ENCODE measurements around the gene FH. TPM values are rescaled to one million over a fixed set of nuclear protein-coding genes. Genes with fewer than 3 reads are reported as not detected.

The FH gene
- total and polyA plus RNA-seq, 2 of the 13 experiments (the other 11 are each of a cell fraction or from before 2014, with no cell fraction given), result 39.2 to 152 TPM

GRCh38 chr1:241551759-241552638 is 32.4 kb upstream of the FH start:
- ChIA-PET POLR2A (no interaction called here), CTCF (ENCODE audit: low intra/inter-chr PET ratio, low total read pairs) (no interaction called here)
- no peak overlapping the region for H2AFZ ChIP-seq (ENCODE audit: low read length)
- no TSS peak for BruUV-seq (replicated peaks)
- H3K9me3 ChIP-seq (ENCODE audit: low read length), result no peaks in the 10 kb centered on the region
- intact Hi-C loops (cut with micrococcal nuclease; ENCODE audit: unreplicated experiment), result no loop called here
- no peaks in the 10 kb centered on the region for H3K36me3 ChIP-seq (replicated peaks in 1 of 2; ENCODE audit: control insufficient read depth in 1 of 2, insufficient read depth in 2 of 2, low read length in 2 of 2)
- FAIRE-seq (no peak), ATAC-seq (no peak), DNase-seq (ENCODE audit: low spot score) (no peak)
- H3K27ac ChIP-seq (ENCODE audit: extremely low read length, insufficient read depth, low read length), result no peak overlapping the region
- H3K27me3 ChIP-seq (ENCODE audit: control insufficient read depth in 1 of 2, insufficient read depth in 2 of 2, low read length in 2 of 2), result no peaks in the 10 kb centered on the region
- TF ChIP-seq TARDBP (CRISPR knock-in tag; IDR thresholded peaks at IDR 0.05), result no peak
- no peak for TF ChIP-seq ZNF30 (CRISPR knock-in tag; IDR thresholded peaks at IDR 0.05)
- in situ Hi-C loops (cut with HindIII; ENCODE audit: extremely low pct_ligation_motif_present, low pct_unique_long_range_greater_than_20kb), result no loop called here
- no peak overlapping the region for H3K9ac ChIP-seq (ENCODE audit: insufficient read depth, low read depth, low read length)
- no peaks in the 10 kb centered on the region for H4K20me1 ChIP-seq (ENCODE audit: insufficient read depth, low read length)
- no peak overlapping the region for H3K4me2 ChIP-seq (ENCODE audit: low read depth, low read length)
- no peaks in the 10 kb centered on the region for H3K4me1 ChIP-seq (ENCODE audit: insufficient read depth, low read length)
- WGBS (ENCODE audit: low lambda C conversion rate), result 53% methylated on average over 22 of the region's 22 CpGs
- no peak overlapping the region for H3K4me3 ChIP-seq (replicated peaks in 1 of 3; ENCODE audit: insufficient read depth in 1 of 3, low read depth in 2 of 3, low read length in 3 of 3)
- no peaks in the 10 kb centered on the region for H3K79me2 ChIP-seq (ENCODE audit: insufficient read depth, low read length)

- H3K9ac ChIP-seq (ENCODE audit: insufficient read depth, low read depth, low read length), result no peak overlapping the region
- FAIRE-seq, result no peak
- ChIA-PET CTCF (ENCODE audit: low intra/inter-chr PET ratio, low total read pairs) (no interaction called here), POLR2A (no interaction called here)
- WGBS (ENCODE audit: low lambda C conversion rate), result 2% methylated on average over 1 of the region's 1 CpG
- BruUV-seq (replicated peaks), result no TSS peak
- H3K4me3 ChIP-seq (replicated peaks in 1 of 3; ENCODE audit: insufficient read depth in 1 of 3, low read depth in 2 of 3, low read length in 3 of 3), result no peak overlapping the region
- in situ Hi-C loops (cut with HindIII; ENCODE audit: extremely low pct_ligation_motif_present, low pct_unique_long_range_greater_than_20kb), result no loop called here
- H3K4me1 ChIP-seq (ENCODE audit: insufficient read depth, low read length), result no peaks in the 10 kb centered on the region
- H4K20me1 ChIP-seq (ENCODE audit: insufficient read depth, low read length), result no peaks in the 10 kb centered on the region
- no peaks in the 10 kb centered on the region for H3K36me3 ChIP-seq (replicated peaks in 1 of 2; ENCODE audit: control insufficient read depth in 1 of 2, insufficient read depth in 2 of 2, low read length in 2 of 2)
- H3K9me3 ChIP-seq (ENCODE audit: low read length), result no peaks in the 10 kb centered on the region
- H3K27ac ChIP-seq (ENCODE audit: extremely low read length, insufficient read depth, low read length), result no peak overlapping the region
- no peak overlapping the region for H2AFZ ChIP-seq (ENCODE audit: low read length)
- H3K27me3 ChIP-seq (ENCODE audit: control insufficient read depth in 1 of 2, insufficient read depth in 2 of 2, low read length in 2 of 2), result no peaks in the 10 kb centered on the region
- no peaks in the 10 kb centered on the region for H3K79me2 ChIP-seq (ENCODE audit: insufficient read depth, low read length)
- no peak for DNase-seq (ENCODE audit: low spot score)
- intact Hi-C loops (cut with micrococcal nuclease; ENCODE audit: unreplicated experiment), result no loop called here
- no peak for ATAC-seq
- H3K4me2 ChIP-seq (ENCODE audit: low read depth, low read length), result no peak overlapping the region
- TF ChIP-seq RFX5 (IDR thresholded peaks at IDR 0.05; ENCODE audit: low read depth, low read length), result no peak
- no peak for TF ChIP-seq ATRX (CRISPR knock-in tag; IDR thresholded peaks at IDR 0.05; ENCODE audit: borderline replicate concordance)
- TF ChIP-seq ZGPAT (CRISPR knock-in tag; IDR thresholded peaks at IDR 0.05), result no peak
- no peak for TF ChIP-seq ZNF749 (CRISPR knock-in tag; IDR thresholded peaks at IDR 0.05; ENCODE audit: borderline replicate concordance)
- no peak for TF ChIP-seq MYNN (CRISPR knock-in tag; IDR thresholded peaks at IDR 0.05; ENCODE audit: low read depth)
- no peak for TF ChIP-seq LRRFIP1 (CRISPR knock-in tag; conservative IDR thresholded peaks at IDR 0.05)
- TF ChIP-seq CAMTA2 (CRISPR knock-in tag; IDR thresholded peaks at IDR 0.05; ENCODE audit: borderline replicate concordance), result no peak
- TF ChIP-seq DZIP1 (CRISPR knock-in tag; IDR thresholded peaks at IDR 0.05), result no peak
- no peak for TF ChIP-seq ONECUT2 (CRISPR knock-in tag; IDR thresholded peaks at IDR 0.05)
Measured at GRCh38 chr1:241550318-241550717, 30.8 kb upstream of the FH start.
